ENCODE data around the gene HNRNPDL.
A peak's percentile ranks its signal among the peaks of the same experiment; 100 is the strongest.

HNRNPDL gene

GRCh38 chr4:82376109-82376508 lies 54.2 kb downstream of the HNRNPDL start:
- Histone ChIP-seq H3K9ac (ENCODE audit: low read length in 5 of 5) (no peak overlapping the region), H3K9me3 (ENCODE audit: control insufficient read depth in 5 of 5, low read length in 5 of 5) (no peaks in the 10 kb centered on the region), H3K27ac (ENCODE audit: low read depth, low read length) (no peak overlapping the region), H3K4me3 (ENCODE audit: low read depth in 1 of 5, low read length in 5 of 5) (no peak overlapping the region), H3K36me3 (ENCODE audit: control insufficient read depth in 5 of 5, insufficient read depth in 5 of 5, low read length in 5 of 5) (peaks cover 0 to 7% (median 0%) of the 10 kb centered on the region in 5 donors), H3K27me3 (ENCODE audit: control insufficient read depth in 5 of 5, insufficient read depth in 4 of 5, low read length in 5 of 5) (no peaks in the 10 kb centered on the region), H3K4me1 (ENCODE audit: control insufficient read depth in 5 of 5, insufficient read depth in 5 of 5, low read length in 5 of 5) (peaks cover 0 to 33% (median 26%) of the 10 kb centered on the region in 5 donors)

GRCh38 chr4:82373816-82374625 lies 56.2 kb downstream of the HNRNPDL start, which contains the start of gene HNRNPD:
Gene HNRNPD (minus strand): TSS chr4:82373991. CDS start chr4:82373678, 313 bp downstream.
- Histone ChIP-seq H3K27me3 (ENCODE audit: control insufficient read depth in 5 of 5, insufficient read depth in 4 of 5, low read length in 5 of 5) (no peaks in the 10 kb centered on the region), H3K27ac (ENCODE audit: low read depth, low read length) (peak within 1 kb of the TSS; percentile 98), H3K4me1 (ENCODE audit: control insufficient read depth in 5 of 5, insufficient read depth in 5 of 5, low read length in 5 of 5) (peaks cover 1 to 48% (median 42%) of the 10 kb centered on the region in 5 donors), H3K36me3 (ENCODE audit: control insufficient read depth in 5 of 5, insufficient read depth in 5 of 5, low read length in 5 of 5) (peaks cover 0 to 2% (median 0%) of the 10 kb centered on the region in 5 donors), H3K4me3 (ENCODE audit: low read depth in 1 of 5, low read length in 5 of 5) (peak within 1 kb of the TSS; percentile 95 to 99 (median 98)), H3K9me3 (ENCODE audit: control insufficient read depth in 5 of 5, low read length in 5 of 5) (no peaks in the 10 kb centered on the region), H3K9ac (ENCODE audit: low read length in 5 of 5) (peak within 1 kb of the TSS; percentile 84 to 98 (median 97))

GRCh38 chr4:82373486-82373815 lies 56.8 kb downstream of the HNRNPDL start:
- H3K9ac ChIP-seq (ENCODE audit: low read length in 5 of 5), result peak overlapping the region; percentile 84 to 98 (median 97)
- peak overlapping the region; percentile 95 to 99 (median 98) for H3K4me3 ChIP-seq (ENCODE audit: low read depth in 1 of 5, low read length in 5 of 5)
- H3K36me3 ChIP-seq (ENCODE audit: control insufficient read depth in 5 of 5, insufficient read depth in 5 of 5, low read length in 5 of 5), result peaks cover 0 to 5% (median 0%) of the 10 kb centered on the region in 5 donors
- H3K9me3 ChIP-seq (ENCODE audit: control insufficient read depth in 5 of 5, low read length in 5 of 5), result no peaks in the 10 kb centered on the region
- H3K27ac ChIP-seq (ENCODE audit: low read depth, low read length), result peak overlapping the region; percentile 98
- no peaks in the 10 kb centered on the region for H3K27me3 ChIP-seq (ENCODE audit: control insufficient read depth in 5 of 5, insufficient read depth in 4 of 5, low read length in 5 of 5)
- H3K4me1 ChIP-seq (ENCODE audit: control insufficient read depth in 5 of 5, insufficient read depth in 5 of 5, low read length in 5 of 5), result peaks cover 1 to 53% (median 48%) of the 10 kb centered on the region in 5 donors

Measured in subcutaneous abdominal adipose tissue (tissue), 5 donors.